Measurements from ENCODE around the gene GALNT14.

GALNT14 gene

GRCh38 chr2:31097962-31098613 lies 40.2 kb downstream of the GALNT14 start (continued):
- TF ChIP-seq ATF2 (tag by site-specific recombination; IDR thresholded peaks at IDR 0.05; ENCODE audit: low read depth) (no peak), ZNF791 (tag by site-specific recombination; IDR thresholded peaks at IDR 0.05) (no peak), ZNF248 (tag by site-specific recombination; IDR thresholded peaks at IDR 0.05) (no peak)
- TF ChIP-seq, protein P1, sequence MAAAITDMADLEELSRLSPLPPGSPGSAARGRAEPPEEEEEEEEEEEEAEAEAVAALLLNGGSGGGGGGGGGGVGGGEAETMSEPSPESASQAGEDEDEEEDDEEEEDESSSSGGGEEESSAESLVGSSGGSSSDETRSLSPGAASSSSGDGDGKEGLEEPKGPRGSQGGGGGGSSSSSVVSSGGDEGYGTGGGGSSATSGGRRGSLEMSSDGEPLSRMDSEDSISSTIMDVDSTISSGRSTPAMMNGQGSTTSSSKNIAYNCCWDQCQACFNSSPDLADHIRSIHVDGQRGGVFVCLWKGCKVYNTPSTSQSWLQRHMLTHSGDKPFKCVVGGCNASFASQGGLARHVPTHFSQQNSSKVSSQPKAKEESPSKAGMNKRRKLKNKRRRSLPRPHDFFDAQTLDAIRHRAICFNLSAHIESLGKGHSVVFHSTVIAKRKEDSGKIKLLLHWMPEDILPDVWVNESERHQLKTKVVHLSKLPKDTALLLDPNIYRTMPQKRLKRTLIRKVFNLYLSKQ (tag by site-specific recombination; IDR thresholded peaks at IDR 0.05; ENCODE audit: borderline replicate concordance) = no peak

DNA sequence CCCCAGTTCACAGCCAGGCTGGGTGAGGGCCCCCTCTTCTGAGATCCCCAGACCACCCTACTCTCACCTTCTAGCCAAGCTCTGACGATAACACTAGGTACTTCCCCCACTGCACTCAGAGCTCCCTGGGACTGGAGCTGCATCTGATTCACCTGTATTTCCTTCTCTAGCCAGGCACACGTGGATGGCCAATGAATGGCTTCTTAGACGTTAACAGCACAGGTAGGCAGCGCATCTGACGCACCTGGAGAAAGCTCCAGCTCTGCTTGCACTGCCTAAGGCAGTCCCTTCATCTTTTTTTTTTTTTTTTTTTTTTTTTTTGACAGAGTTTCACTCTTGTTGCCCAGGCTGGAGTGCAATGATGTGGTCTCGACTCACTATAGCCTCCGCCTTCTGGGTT lies 48.1 kb downstream of the GALNT14 start:
- no peaks in the 10 kb centered on the region for H3K9me3 ChIP-seq (ENCODE audit: control insufficient read depth, insufficient read depth, low read depth, low read length)
- H3K4me3 ChIP-seq (ENCODE audit: low read depth, low read length) = no peak overlapping the region
- POLR2A ChIA-PET = no interaction called here
- no peaks in the 10 kb centered on the region for H3K4me1 ChIP-seq (ENCODE audit: control insufficient read depth, insufficient read depth, low read length)
- CTCF ChIA-PET = no interaction called here
- TF ChIP-seq ZNF174 (tag by site-specific recombination; IDR thresholded peaks at IDR 0.05) = no peak
- TF ChIP-seq ZNF677 (tag by site-specific recombination; IDR thresholded peaks at IDR 0.05) = no peak
- TF ChIP-seq ZNF580 (tag by site-specific recombination; IDR thresholded peaks at IDR 0.05) = no peak
- TF ChIP-seq ZNF274 (IDR thresholded peaks at IDR 0.05; ENCODE audit: low read length) = no peak
- TF ChIP-seq ZNF274 (tag by site-specific recombination; IDR thresholded peaks at IDR 0.05; ENCODE audit: borderline replicate concordance) = no peak
- no peak for TF ChIP-seq ZNF585B (tag by site-specific recombination; IDR thresholded peaks at IDR 0.05)
- TF ChIP-seq ZNF521 (tag by site-specific recombination; IDR thresholded peaks at IDR 0.05) = no peak
- TF ChIP-seq ZNF555 (tag by site-specific recombination; conservative IDR thresholded peaks at IDR 0.05) = no peak
- TF ChIP-seq ZNF132 (tag by site-specific recombination; IDR thresholded peaks at IDR 0.05; ENCODE audit: borderline replicate concordance) = no peak
- no peak for TF ChIP-seq ZNF324 (tag by site-specific recombination; IDR thresholded peaks at IDR 0.05)
- no peaks in the 10 kb centered on the region for H3K36me3 ChIP-seq (ENCODE audit: control insufficient read depth in 2 of 2, insufficient read depth in 1 of 2, low read length in 2 of 2)
- no peak overlapping the region for H3K27ac ChIP-seq (ENCODE audit: extremely low read depth, low read depth, low read length)

- ChIA-PET POLR2A (no interaction called here), CTCF (no interaction called here)
- H3K36me3 ChIP-seq (ENCODE audit: control insufficient read depth in 2 of 2, insufficient read depth in 1 of 2, low read length in 2 of 2) = no peaks in the 10 kb centered on the region
- no peaks in the 10 kb centered on the region for H3K4me1 ChIP-seq (ENCODE audit: control insufficient read depth, insufficient read depth, low read length)
- H3K9me3 ChIP-seq (ENCODE audit: control insufficient read depth, insufficient read depth, low read depth, low read length) = no peaks in the 10 kb centered on the region
- no peak overlapping the region for H3K27ac ChIP-seq (ENCODE audit: extremely low read depth, low read depth, low read length)
- no peak overlapping the region for H3K4me3 ChIP-seq (ENCODE audit: low read depth, low read length)
- TF ChIP-seq OSR2 (tag by site-specific recombination; IDR thresholded peaks at IDR 0.05) = no peak
- TF ChIP-seq KLF9 (tag by site-specific recombination; IDR thresholded peaks at IDR 0.05; ENCODE audit: low read depth) = no peak
- no peak for TF ChIP-seq ZNF48 (tag by site-specific recombination; IDR thresholded peaks at IDR 0.05)
- no peak for TF ChIP-seq ZBTB26 (tag by site-specific recombination; optimal IDR thresholded peaks at IDR 0.05)
- no peak for TF ChIP-seq ZNF501 (tag by site-specific recombination; IDR thresholded peaks at IDR 0.05)
- no peak for TF ChIP-seq ZBTB11 (tag by site-specific recombination; conservative IDR thresholded peaks at IDR 0.05; ENCODE audit: low read depth)
- TF ChIP-seq KLF10 (tag by site-specific recombination; IDR thresholded peaks at IDR 0.05) = no peak
- no peak for TF ChIP-seq SCRT1 (tag by site-specific recombination; IDR thresholded peaks at IDR 0.05; ENCODE audit: borderline replicate concordance)
- TF ChIP-seq, protein P2, sequence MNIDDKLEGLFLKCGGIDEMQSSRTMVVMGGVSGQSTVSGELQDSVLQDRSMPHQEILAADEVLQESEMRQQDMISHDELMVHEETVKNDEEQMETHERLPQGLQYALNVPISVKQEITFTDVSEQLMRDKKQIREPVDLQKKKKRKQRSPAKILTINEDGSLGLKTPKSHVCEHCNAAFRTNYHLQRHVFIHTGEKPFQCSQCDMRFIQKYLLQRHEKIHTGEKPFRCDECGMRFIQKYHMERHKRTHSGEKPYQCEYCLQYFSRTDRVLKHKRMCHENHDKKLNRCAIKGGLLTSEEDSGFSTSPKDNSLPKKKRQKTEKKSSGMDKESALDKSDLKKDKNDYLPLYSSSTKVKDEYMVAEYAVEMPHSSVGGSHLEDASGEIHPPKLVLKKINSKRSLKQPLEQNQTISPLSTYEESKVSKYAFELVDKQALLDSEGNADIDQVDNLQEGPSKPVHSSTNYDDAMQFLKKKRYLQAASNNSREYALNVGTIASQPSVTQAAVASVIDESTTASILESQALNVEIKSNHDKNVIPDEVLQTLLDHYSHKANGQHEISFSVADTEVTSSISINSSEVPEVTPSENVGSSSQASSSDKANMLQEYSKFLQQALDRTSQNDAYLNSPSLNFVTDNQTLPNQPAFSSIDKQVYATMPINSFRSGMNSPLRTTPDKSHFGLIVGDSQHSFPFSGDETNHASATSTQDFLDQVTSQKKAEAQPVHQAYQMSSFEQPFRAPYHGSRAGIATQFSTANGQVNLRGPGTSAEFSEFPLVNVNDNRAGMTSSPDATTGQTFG (tag by site-specific recombination; IDR thresholded peaks at IDR 0.05; ENCODE audit: borderline replicate concordance) = no peak
Observed at GRCh38 chr2:31089645-31090044, 48.6 kb downstream of the GALNT14 start.
